Ishikawa (cell line): Measurements from ENCODE around the gene PRSS1.

ENCODE experiments used
- CEBPB ChIP-seq: IDR thresholded peaks from 2 replicates; pipeline ENCODE4 v1.6.1; 2012
- CREB1 ChIP-seq: IDR thresholded peaks from 2 replicates; pipeline ENCODE4 v1.6.1; 2012; ENCODE audit warnings: low read depth
- EGR1 ChIP-seq: IDR thresholded peaks from 2 replicates; pipeline ENCODE4 v1.6.1; 2012
- EP300 ChIP-seq: IDR thresholded peaks from 2 replicates; pipeline ENCODE4 v1.6.1; 2012; ENCODE audit warnings: borderline replicate concordance
- FOXM1 ChIP-seq: IDR thresholded peaks from 2 replicates; pipeline ENCODE4 v1.6.1; 2012; ENCODE audit warnings: low read depth, borderline replicate concordance
- MAX ChIP-seq: IDR thresholded peaks from 2 replicates; pipeline ENCODE4 v1.6.1; 2012
- NFIC ChIP-seq: IDR thresholded peaks from 2 replicates; pipeline ENCODE4 v1.6.1; 2012
- RAD21 ChIP-seq: IDR thresholded peaks from 2 replicates; pipeline ENCODE4 v1.6.1; 2012; ENCODE audit warnings: low read depth
- TAF1 ChIP-seq: IDR thresholded peaks from 2 replicates; pipeline ENCODE4 v1.6.1; 2012; ENCODE audit warnings: low read depth, mild to moderate bottlenecking
- TCF12 ChIP-seq: IDR thresholded peaks from 2 replicates; pipeline ENCODE4 v1.6.1; 2012; ENCODE audit warnings: low read depth
- TEAD4 ChIP-seq: IDR thresholded peaks from 2 replicates; pipeline ENCODE4 v1.6.1; 2012
- USF1 ChIP-seq: IDR thresholded peaks from 2 replicates; pipeline ENCODE4 v1.6.1; 2012
- YY1 ChIP-seq: IDR thresholded peaks from 2 replicates; pipeline ENCODE4 v1.6.1; 2012; ENCODE audit warnings: low read depth
- ZBTB7A ChIP-seq: IDR thresholded peaks from 2 replicates; pipeline ENCODE4 v1.6.1; 2012; ENCODE audit warnings: low read depth
- TF ChIP-seq, protein P1 (sequence below): IDR thresholded peaks from 2 replicates; pipeline ENCODE4 v1.6.1; 2012; ENCODE audit warnings: low read depth, mild to moderate bottlenecking

PRSS1 gene

GRCh38 chr7:142749218-142749993, at the start of gene PRSS1:
PRSS1 (plus strand) TSS chr7:142749472; CDS start chr7:142749485, 13 bp downstream.
- TF ChIP-seq EP300 (peak; percentile 88), YY1 (0 out of 2 replicates have a peak, but pooled peaks have one; percentile 9), MAX (peak; percentile 63), TAF1 (no peak), FOXM1 (peak; percentile 77), TCF12 (peak; percentile 95), USF1 (no peak), NFIC (peak; percentile 93), EGR1 (no peak)
- TF ChIP-seq, protein P1, sequence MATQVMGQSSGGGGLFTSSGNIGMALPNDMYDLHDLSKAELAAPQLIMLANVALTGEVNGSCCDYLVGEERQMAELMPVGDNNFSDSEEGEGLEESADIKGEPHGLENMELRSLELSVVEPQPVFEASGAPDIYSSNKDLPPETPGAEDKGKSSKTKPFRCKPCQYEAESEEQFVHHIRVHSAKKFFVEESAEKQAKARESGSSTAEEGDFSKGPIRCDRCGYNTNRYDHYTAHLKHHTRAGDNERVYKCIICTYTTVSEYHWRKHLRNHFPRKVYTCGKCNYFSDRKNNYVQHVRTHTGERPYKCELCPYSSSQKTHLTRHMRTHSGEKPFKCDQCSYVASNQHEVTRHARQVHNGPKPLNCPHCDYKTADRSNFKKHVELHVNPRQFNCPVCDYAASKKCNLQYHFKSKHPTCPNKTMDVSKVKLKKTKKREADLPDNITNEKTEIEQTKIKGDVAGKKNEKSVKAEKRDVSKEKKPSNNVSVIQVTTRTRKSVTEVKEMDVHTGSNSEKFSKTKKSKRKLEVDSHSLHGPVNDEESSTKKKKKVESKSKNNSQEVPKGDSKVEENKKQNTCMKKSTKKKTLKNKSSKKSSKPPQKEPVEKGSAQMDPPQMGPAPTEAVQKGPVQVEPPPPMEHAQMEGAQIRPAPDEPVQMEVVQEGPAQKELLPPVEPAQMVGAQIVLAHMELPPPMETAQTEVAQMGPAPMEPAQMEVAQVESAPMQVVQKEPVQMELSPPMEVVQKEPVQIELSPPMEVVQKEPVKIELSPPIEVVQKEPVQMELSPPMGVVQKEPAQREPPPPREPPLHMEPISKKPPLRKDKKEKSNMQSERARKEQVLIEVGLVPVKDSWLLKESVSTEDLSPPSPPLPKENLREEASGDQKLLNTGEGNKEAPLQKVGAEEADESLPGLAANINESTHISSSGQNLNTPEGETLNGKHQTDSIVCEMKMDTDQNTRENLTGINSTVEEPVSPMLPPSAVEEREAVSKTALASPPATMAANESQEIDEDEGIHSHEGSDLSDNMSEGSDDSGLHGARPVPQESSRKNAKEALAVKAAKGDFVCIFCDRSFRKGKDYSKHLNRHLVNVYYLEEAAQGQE = no peak

DNA sequence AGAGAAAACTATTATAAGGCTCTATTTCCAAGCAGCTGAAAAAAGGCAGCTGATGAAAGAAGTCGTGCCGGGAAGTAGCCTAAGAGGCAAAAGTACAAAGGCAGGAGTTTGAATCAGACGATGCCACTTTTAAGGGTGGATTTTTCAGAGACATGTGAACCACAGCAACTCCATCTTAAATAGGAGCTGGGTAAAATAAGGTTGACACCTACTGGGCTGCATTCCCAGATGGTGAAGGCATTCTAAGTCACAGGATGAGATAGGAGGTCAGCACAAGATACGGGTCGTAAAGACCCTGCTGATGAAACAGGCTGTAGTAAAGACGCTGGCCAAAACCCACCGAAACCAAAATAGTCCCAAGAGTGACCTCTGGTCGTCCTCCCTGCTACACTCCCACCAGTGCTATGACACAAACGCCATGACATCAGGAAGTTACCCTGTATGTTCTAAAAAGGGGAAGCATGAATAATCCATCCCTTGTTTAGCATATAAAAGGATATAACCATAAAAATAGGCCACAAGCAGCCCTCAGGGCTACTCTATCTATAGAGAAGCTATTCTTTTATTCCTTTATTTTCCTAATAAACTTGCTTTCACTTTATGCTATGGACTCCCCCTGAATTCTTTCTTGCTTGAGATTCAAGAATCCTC, 45.5 kb upstream of the PRSS1 start:
- TF ChIP-seq TCF12 (no peak), USF1 (no peak), EGR1 (no peak), TAF1 (no peak), CREB1 (no peak), RAD21 (no peak), YY1 (no peak), NFIC (no peak), MAX (no peak), EP300 (no peak)
- TF ChIP-seq, protein P1 = no peak

DNA sequence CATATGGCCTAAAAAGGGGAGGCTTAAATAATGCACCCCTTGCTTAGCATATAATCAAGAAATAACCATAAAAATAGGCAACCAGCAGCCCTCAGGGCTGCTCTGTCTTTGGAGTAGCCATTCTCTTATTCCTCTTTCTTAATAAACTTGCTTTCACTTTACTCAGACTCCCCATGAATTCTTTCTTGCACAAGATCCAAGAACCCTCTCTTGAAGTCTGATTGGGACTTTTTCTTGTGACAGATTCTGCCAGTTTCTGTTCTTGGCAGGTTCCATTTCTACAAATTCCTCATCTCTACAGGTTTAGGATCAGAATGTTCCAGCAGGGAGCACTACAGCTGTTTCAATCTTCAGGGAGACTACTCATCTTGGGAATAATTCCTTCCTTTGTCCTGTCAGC, 40.5 kb upstream of the PRSS1 start:
- TF ChIP-seq RAD21 = 0 out of 2 replicates have a peak, but pooled peaks have one; percentile 6

DNA sequence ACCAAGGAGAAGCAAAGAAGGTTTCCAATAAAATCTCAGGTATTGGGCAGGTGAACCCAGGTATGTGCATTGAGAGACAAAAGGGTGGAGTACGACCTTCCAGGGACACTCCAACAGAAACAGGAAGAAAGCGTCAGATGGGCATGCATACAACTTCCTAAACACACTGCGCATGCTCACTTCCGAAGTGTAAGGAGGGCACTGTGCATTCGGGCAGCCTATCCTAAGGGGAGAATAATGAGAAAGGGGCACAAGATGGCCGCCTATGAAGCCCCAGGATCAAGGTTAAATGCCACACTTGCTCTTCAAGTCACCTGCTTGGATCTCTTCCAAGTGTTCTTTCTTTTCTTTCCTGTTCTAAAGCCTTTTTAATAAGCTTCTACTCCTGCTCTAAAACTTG, 39.4 kb upstream of the PRSS1 start:
- TF ChIP-seq NFIC = no peak
- TF ChIP-seq FOXM1 = no peak
- no peak for TF ChIP-seq YY1
- no peak for TF ChIP-seq TEAD4
- no peak for TF ChIP-seq CREB1
- no peak for TF ChIP-seq USF1
- TF ChIP-seq TAF1 = no peak
- TF ChIP-seq MAX = no peak
- TF ChIP-seq TCF12 = no peak
- TF ChIP-seq RAD21 = no peak
- TF ChIP-seq EP300 = no peak
- no peak for TF ChIP-seq EGR1
- TF ChIP-seq, protein P1 = no peak
- TF ChIP-seq CEBPB = no peak
- no peak for TF ChIP-seq ZBTB7A
